Hepatocyte (in vitro differentiated cells): ENCODE data around the gene SIRPG. TPM values are rescaled to one million over a fixed set of nuclear protein-coding genes. Genes with fewer than 3 reads are reported as not detected.

Experiments used
- DNase-seq: peaks from one replicate; pipeline ENCODE4 v3.0.0-alpha.2; 2016; ENCODE audit warnings: low spot score
- H2AFZ ChIP-seq: fragments of 200-600 bp; sonication (generic); 2 replicates; pipeline ENCODE4 v1.6.0; 2016; ENCODE audit warnings: antibody characterized with exemption, mild to moderate bottlenecking
- H3K27ac ChIP-seq: fragments of 200-600 bp; sonication (generic); 2 replicates; pipeline ENCODE4 v1.5.1; 2016; ENCODE audit warnings: mild to moderate bottlenecking
- H3K27me3 ChIP-seq: fragments of 200-600 bp; sonication (generic); 2 replicates; pipeline ENCODE4 v1.6.1; 2016
- H3K36me3 ChIP-seq: fragments of 200-600 bp; sonication (generic); replicated peaks from 2 replicates; pipeline ENCODE4 v1.5.1; 2016; ENCODE audit warnings: low read depth; ENCODE audit not compliant: insufficient read depth
- H3K4me1 ChIP-seq: fragments of 200-600 bp; sonication (generic); 2 replicates; pipeline ENCODE4 v1.5.1; 2016; ENCODE audit warnings: mild to moderate bottlenecking, moderate library complexity; ENCODE audit not compliant: insufficient read depth
- H3K4me2 ChIP-seq: fragments of 200-600 bp; sonication (generic); 2 replicates; pipeline ENCODE4 v1.6.0; 2016
- H3K4me3 ChIP-seq: fragments of 200-600 bp; sonication (generic); 2 replicates; pipeline ENCODE4 v1.5.1; 2016; ENCODE audit warnings: mild to moderate bottlenecking
- H3K79me2 ChIP-seq: fragments of 200-600 bp; sonication (generic); 2 replicates; pipeline ENCODE4 v1.6.0; 2017; ENCODE audit warnings: mild to moderate bottlenecking
- H3K9me2 ChIP-seq: fragments of 200-600 bp; sonication (generic); replicated peaks from 2 replicates; pipeline ENCODE4 v1.6.0; 2017; ENCODE audit warnings: mild to moderate bottlenecking; ENCODE audit not compliant: insufficient read depth
- H3K9me3 ChIP-seq: fragments of 200-600 bp; sonication (generic); 2 replicates; pipeline ENCODE4 v1.5.1; 2016; ENCODE audit warnings: low read depth, mild to moderate bottlenecking
- H4K20me1 ChIP-seq: fragments of 200-600 bp; sonication (generic); 2 replicates; pipeline ENCODE4 v1.6.0; 2016; ENCODE audit warnings: mild to moderate bottlenecking; ENCODE audit not compliant: insufficient read depth, poor library complexity, severe bottlenecking
- EZH2 ChIP-seq: fragments of 200-600 bp; sonication (generic); IDR thresholded peaks from 2 replicates; pipeline ENCODE4 v1.6.1; 2016; ENCODE audit warnings: antibody characterized with exemption, mild to moderate bottlenecking, borderline replicate concordance
- EZH2phosphoT487 ChIP-seq: fragments of 200-600 bp; sonication (generic); IDR thresholded peaks from one replicate; pipeline ENCODE4 v1.6.1; 2018; ENCODE audit warnings: antibody characterized with exemption, mild to moderate bottlenecking, low read depth, moderate library complexity; ENCODE audit not compliant: unreplicated experiment, severe bottlenecking
- WGBS: methylation state at CpG from one replicate; pipeline ENCODE4 v1.1.6; 2016; ENCODE audit warnings: low lambda C conversion rate; ENCODE audit errors: missing lambda C conversion rate; 5-methylcytosine and 5-hydroxymethylcytosine counted together
- polyA plus RNA-seq: library from polyadenylated mRNA; unstranded; fragments of >200 nt; fragmentation: Nextera tagmentation; extraction: Ambion mirVana; gene quantifications from 2 replicates; pipeline ENCODE4 v1.2.1, GENCODE V29; 2016
- total RNA-seq: library from RNA; depleted of rRNA; stranded (reverse); fragments of >200 nt; gene quantifications from 2 replicates; pipeline ENCODE4 v1.2.3, GENCODE V29; 2014
- TF ChIP-seq, protein P1 (sequence below): fragments of 200-600 bp; sonication (generic); IDR thresholded peaks from 2 replicates; pipeline ENCODE4 v1.5.1; 2016; ENCODE audit warnings: antibody characterized with exemption, mild to moderate bottlenecking; ENCODE audit not compliant: poor library complexity

Gene SIRPG
- total and polyA plus RNA-seq, 2 experiments from 2014 or later: not detected

DNA sequence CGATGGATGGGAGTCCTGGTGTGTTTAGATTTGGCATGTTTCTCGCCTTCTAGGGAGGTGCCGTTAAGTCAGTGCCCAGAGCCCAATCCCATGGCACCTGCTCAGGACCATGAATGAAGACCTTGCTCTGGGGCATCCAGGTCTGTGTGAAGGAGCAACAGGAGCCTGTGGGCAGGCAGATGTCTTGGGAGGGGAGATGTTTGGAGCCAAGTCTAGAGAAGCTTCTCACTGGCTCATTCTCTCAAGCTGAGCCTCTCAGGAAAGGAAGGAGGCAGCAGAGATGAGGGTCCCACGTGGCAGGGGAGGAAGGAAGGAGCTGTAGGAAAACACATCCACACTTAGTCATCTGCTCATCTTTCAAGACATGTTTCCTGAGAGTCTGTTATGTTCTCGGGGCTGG lies 28.3 kb downstream of the SIRPG start:
- H3K27ac ChIP-seq: no peak overlapping the region
- no peaks in the 10 kb centered on the region for H3K4me1 ChIP-seq
- H3K79me2 ChIP-seq: no peaks in the 10 kb centered on the region
- H4K20me1 ChIP-seq: no peaks in the 10 kb centered on the region
- H3K9me3 ChIP-seq: no peaks in the 10 kb centered on the region
- H3K27me3 ChIP-seq: no peaks in the 10 kb centered on the region
- no peak overlapping the region for H3K4me2 ChIP-seq
- H2AFZ ChIP-seq: no peak overlapping the region
- H3K9me2 ChIP-seq: no peaks in the 10 kb centered on the region
- no peak overlapping the region for H3K4me3 ChIP-seq
- H3K36me3 ChIP-seq: no peaks in the 10 kb centered on the region
- TF ChIP-seq EZH2phosphoT487: no peak
- 80% methylated on average over 5 of the region's 5 CpGs for WGBS
- no peak for DNase-seq

DNA sequence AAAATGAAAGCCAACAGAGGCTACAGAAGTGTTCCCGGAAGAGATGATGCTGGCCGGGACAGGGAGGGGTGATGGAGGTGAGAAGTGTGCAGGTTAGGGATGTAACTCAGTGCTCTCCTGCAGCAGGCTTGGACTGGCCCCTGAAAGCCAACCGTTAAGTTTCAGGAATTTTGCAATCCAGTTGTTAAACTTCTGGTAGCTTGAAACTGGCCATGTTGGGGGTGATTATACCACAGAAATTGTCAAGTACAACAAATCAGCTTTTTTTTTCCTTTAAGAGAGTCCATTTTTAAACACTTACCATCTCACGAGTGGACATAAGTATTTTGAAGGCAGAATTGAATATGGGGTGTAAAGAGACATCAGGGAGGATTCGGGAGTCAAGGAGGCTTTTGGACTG lies 29.0 kb downstream of the SIRPG start:
- no peak overlapping the region for H3K4me3 ChIP-seq
- no peak overlapping the region for H3K27ac ChIP-seq
- no peak overlapping the region for H2AFZ ChIP-seq
- TF ChIP-seq EZH2phosphoT487 (no peak), EZH2 (no peak)
- TF ChIP-seq, protein P1, sequence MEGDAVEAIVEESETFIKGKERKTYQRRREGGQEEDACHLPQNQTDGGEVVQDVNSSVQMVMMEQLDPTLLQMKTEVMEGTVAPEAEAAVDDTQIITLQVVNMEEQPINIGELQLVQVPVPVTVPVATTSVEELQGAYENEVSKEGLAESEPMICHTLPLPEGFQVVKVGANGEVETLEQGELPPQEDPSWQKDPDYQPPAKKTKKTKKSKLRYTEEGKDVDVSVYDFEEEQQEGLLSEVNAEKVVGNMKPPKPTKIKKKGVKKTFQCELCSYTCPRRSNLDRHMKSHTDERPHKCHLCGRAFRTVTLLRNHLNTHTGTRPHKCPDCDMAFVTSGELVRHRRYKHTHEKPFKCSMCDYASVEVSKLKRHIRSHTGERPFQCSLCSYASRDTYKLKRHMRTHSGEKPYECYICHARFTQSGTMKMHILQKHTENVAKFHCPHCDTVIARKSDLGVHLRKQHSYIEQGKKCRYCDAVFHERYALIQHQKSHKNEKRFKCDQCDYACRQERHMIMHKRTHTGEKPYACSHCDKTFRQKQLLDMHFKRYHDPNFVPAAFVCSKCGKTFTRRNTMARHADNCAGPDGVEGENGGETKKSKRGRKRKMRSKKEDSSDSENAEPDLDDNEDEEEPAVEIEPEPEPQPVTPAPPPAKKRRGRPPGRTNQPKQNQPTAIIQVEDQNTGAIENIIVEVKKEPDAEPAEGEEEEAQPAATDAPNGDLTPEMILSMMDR: no peak
- no peaks in the 10 kb centered on the region for H3K79me2 ChIP-seq
- no peaks in the 10 kb centered on the region for H3K36me3 ChIP-seq
- no peaks in the 10 kb centered on the region for H3K9me3 ChIP-seq
- H3K27me3 ChIP-seq: no peaks in the 10 kb centered on the region
- H3K9me2 ChIP-seq: no peaks in the 10 kb centered on the region
- no peaks in the 10 kb centered on the region for H3K4me1 ChIP-seq
- DNase-seq: no peak
- H4K20me1 ChIP-seq: no peaks in the 10 kb centered on the region
- H3K4me2 ChIP-seq: no peak overlapping the region
- WGBS: 77% methylated on average over 5 of the region's 5 CpGs

DNA sequence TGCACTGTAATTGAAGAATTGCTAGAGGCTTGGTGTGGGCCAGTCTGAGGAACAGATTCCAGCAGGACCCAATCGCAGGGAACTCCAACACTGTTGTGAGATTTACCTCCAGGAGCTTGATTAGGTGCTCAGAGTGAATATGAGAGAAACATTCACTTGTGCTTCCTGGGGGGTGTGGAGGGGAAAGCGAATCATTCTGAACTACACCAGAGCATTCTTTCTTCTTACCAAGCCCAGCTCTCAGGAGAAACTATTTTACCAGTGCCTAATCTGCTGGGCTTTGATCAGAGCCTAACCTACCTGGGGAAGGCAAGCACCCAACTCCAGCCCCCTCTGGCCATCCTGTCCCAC lies 30.4 kb downstream of the SIRPG start:
- Histone ChIP-seq H2AFZ (no peak overlapping the region), H3K4me1 (no peaks in the 10 kb centered on the region), H3K27ac (no peak overlapping the region), H3K9me2 (no peaks in the 10 kb centered on the region), H3K79me2 (no peaks in the 10 kb centered on the region), H3K4me2 (no peak overlapping the region), H3K4me3 (no peak overlapping the region), H3K27me3 (no peaks in the 10 kb centered on the region), H3K9me3 (no peaks in the 10 kb centered on the region), H3K36me3 (no peaks in the 10 kb centered on the region), H4K20me1 (no peaks in the 10 kb centered on the region)
- DNase-seq: peak; percentile 2
- TF ChIP-seq EZH2phosphoT487 (no peak), EZH2 (no peak)
- TF ChIP-seq, protein P1: no peak
- 91% methylated on average over 2 of the region's 2 CpGs for WGBS

DNA sequence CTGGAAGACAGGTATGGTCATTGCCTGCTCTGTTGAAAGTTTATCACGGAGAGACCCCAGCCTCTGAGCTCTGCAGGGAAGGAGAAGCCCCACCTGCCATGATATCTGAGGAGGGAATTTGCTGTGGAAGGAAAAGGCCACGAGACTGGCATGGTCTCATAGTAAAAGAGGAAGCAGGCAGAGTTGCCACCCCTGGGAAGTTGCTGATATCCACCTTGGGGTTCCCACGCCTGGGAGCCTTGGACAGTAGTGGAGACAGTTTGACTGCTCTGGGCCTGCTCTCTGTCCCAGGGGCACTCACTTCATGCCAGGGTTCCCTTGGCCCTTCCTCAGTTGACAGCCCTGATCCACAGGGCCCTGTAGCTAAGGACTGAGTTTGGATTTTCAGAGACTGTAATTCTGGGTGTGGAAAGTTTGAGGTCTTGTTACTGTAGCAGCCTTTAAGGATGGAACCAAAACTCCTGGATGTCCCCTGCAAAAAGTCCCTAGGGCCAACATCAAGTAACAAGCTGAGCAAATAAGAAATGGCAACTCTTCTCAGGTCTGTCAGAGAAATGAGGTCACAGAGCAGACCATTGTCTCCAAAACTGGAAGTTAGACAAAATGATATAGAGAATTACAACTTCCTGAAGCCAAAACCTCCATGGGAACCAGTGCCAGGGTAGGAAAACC lies 30.9 kb downstream of the SIRPG start:
- Histone ChIP-seq H3K9me3 (no peaks in the 10 kb centered on the region), H3K4me3 (no peak overlapping the region), H3K4me2 (no peak overlapping the region), H3K4me1 (no peaks in the 10 kb centered on the region), H3K79me2 (no peaks in the 10 kb centered on the region), H4K20me1 (no peaks in the 10 kb centered on the region), H2AFZ (no peak overlapping the region), H3K27me3 (no peaks in the 10 kb centered on the region), H3K27ac (no peak overlapping the region), H3K36me3 (no peaks in the 10 kb centered on the region), H3K9me2 (no peaks in the 10 kb centered on the region)
- DNase-seq: peak; percentile 1
- no peak for TF ChIP-seq EZH2
- TF ChIP-seq EZH2phosphoT487: no peak
- WGBS: 77% methylated on average over 3 of the region's 3 CpGs
